Panc1 (cell line): Measurements from ENCODE around the gene CISD3. TPM values are rescaled to one million over a fixed set of nuclear protein-coding genes. Genes with fewer than 3 reads are reported as not detected.

Source experiments
- ATAC-seq: fragments of 200-7000 bp; cut with Tn5 transposase; 2 replicates; pipeline ENCODE4 v1.9.1; 2020; ENCODE audit warnings: mild to moderate bottlenecking, moderate library complexity
- BruUV-seq: library from RNA; stranded (reverse); fragments of 400-500 nt; replicated peaks from 2 replicates; lab custom pipeline; 2021; lab: Mats Ljungman, UMichigan
- CTCF ChIA-PET: fragments of 300-600 bp; sonication (Branson Sonifier 250); formaldehyde crosslinking; loops from one replicate; lab custom pipeline; 2022; ENCODE audit warnings: antibody characterized with exemption; lab: Charles Lee
- POLR2A ChIA-PET: fragments of 300-600 bp; sonication (Branson Sonifier 250); formaldehyde crosslinking; loops from one replicate; lab custom pipeline; 2022; ENCODE audit warnings: antibody characterized with exemption; lab: Charles Lee
- DNase-seq: peaks from one replicate; pipeline ENCODE4 v3.0.0-alpha.2; 2010; ENCODE audit warnings: low read depth, low spot score
- H3K27ac ChIP-seq: 2 replicates; pipeline ENCODE4 v1.5.1; 2011; ENCODE audit warnings: mild to moderate bottlenecking, low read length, inconsistent platforms
- H3K27me3 ChIP-seq: fragments of 200-500 bp; sonication (Bioruptor generic); 2 replicates; pipeline ENCODE4 v1.6.0; 2014; ENCODE audit warnings: low read length, inconsistent platforms; ENCODE audit not compliant: control insufficient read depth, insufficient read depth
- H3K36me3 ChIP-seq: fragments of 200-500 bp; sonication (Bioruptor generic); 2 replicates; pipeline ENCODE4 v1.5.1; 2014; ENCODE audit warnings: inconsistent platforms, mild to moderate bottlenecking, low read length, moderate library complexity; ENCODE audit not compliant: control insufficient read depth, insufficient read depth
- H3K4me1 ChIP-seq: 2 replicates; pipeline ENCODE4 v1.5.1; 2011; ENCODE audit warnings: inconsistent platforms, mild to moderate bottlenecking, low read length, moderate library complexity; ENCODE audit not compliant: control insufficient read depth, insufficient read depth
- H3K4me3 ChIP-seq, 2 experiments: 2 replicates each; pipeline ENCODE4 v1.5.1; 2011 to 2012; ENCODE audit warnings: low read depth in 2 of 2, low read length in 2 of 2, mild to moderate bottlenecking in 2 of 2, inconsistent platforms in 1 of 2, moderate library complexity in 1 of 2
- H3K9me3 ChIP-seq: fragments of 200-500 bp; sonication (Bioruptor generic); 2 replicates; pipeline ENCODE4 v1.5.1; 2014; ENCODE audit warnings: low read depth, mild to moderate bottlenecking, inconsistent platforms, low read length, moderate library complexity; ENCODE audit not compliant: control insufficient read depth, insufficient read depth
- CTCF ChIP-seq: fragments of 450-650 bp; IDR thresholded peaks from 2 replicates; pipeline ENCODE4 v1.5.1; 2017; ENCODE audit warnings: mild to moderate bottlenecking
- POLR2AphosphoS5 ChIP-seq: IDR thresholded peaks from 2 replicates; pipeline ENCODE4 v1.6.1; 2012; ENCODE audit warnings: mild to moderate bottlenecking, low read depth, low read length, moderate library complexity
- REST ChIP-seq, 2 experiments: IDR thresholded peaks; 2 replicates each; pipeline ENCODE4 v1.6.1; 2011 to 2012; ENCODE audit warnings: low read depth in 2 of 2, control low read depth in 1 of 2, low read length in 1 of 2, mild to moderate bottlenecking in 1 of 2, moderate library complexity in 1 of 2; ENCODE audit not compliant: insufficient read depth in 1 of 2
- SIN3A ChIP-seq: IDR thresholded peaks from 2 replicates; pipeline ENCODE4 v1.6.1; 2012; ENCODE audit warnings: low read depth, mild to moderate bottlenecking, low read length, moderate library complexity, borderline replicate concordance; ENCODE audit not compliant: insufficient read depth
- TCF7L2 ChIP-seq: IDR thresholded peaks from 2 replicates; pipeline ENCODE4 v1.6.1; 2011; ENCODE audit warnings: mild to moderate bottlenecking, low read depth, low read length, inconsistent platforms
- in situ Hi-C: cut with HindIII; loops from 2 replicates; pipeline ENCODE4 v1.10.0; 2016; ENCODE audit warnings: low sequenced_read_pairs, low pct_unique_long_range_greater_than_20kb
- intact Hi-C: fragments of 100-400 bp; cut with micrococcal nuclease; formaldehyde crosslinking; loops from one replicate; pipeline ENCODE4 v1.10.0; 2022; ENCODE audit not compliant: unreplicated experiment
- total RNA-seq: library from RNA; stranded (reverse); gene quantifications from one replicate; pipeline ENCODE4 v1.2.1, GENCODE V29; 2021; ENCODE audit not compliant: unreplicated experiment

CISD3 gene
- total RNA-seq, 1 experiment from 2014 or later: 45.0 TPM

- H3K36me3 ChIP-seq: peaks cover 2% of the 10 kb centered on the region; the same call in 1 of the 2 replicates
- ATAC-seq (no peak), DNase-seq (no peak)
- no peaks in the 10 kb centered on the region for H3K9me3 ChIP-seq
- no peaks in the 10 kb centered on the region for H3K27me3 ChIP-seq
- no peak for TF ChIP-seq TCF7L2
- TF ChIP-seq REST (IDR thresholded peaks at IDR 0.05; ENCODE audit: insufficient read depth in 1 of 2, low read depth in 2 of 2, low read length in 1 of 2): no peak
- no peak; the same call in 1 of the 2 replicates for TF ChIP-seq POLR2AphosphoS5
- TF ChIP-seq CTCF: no peak
- no peak for TF ChIP-seq SIN3A
- H3K4me3 ChIP-seq: peak overlapping the region; percentile 76 to 90
- ChIA-PET CTCF (no interaction called here), POLR2A (no interaction called here)
- intact Hi-C loops (no loop called here), in situ Hi-C loops (no loop called here)
- BruUV-seq: no TSS peak
- peaks cover 13% of the 10 kb centered on the region for H3K4me1 ChIP-seq
- peak overlapping the region; percentile 96 for H3K27ac ChIP-seq
Measured at GRCh38 chr17:38750044-38750311, 19.8 kb downstream of the CISD3 start.

GRCh38 chr17:38750312-38751121 is 20.4 kb downstream of the CISD3 start:
- peaks cover 10% of the 10 kb centered on the region for H3K4me1 ChIP-seq
- peak overlapping the region; percentile 96 for H3K27ac ChIP-seq
- H3K4me3 ChIP-seq: peak overlapping the region; percentile 76 to 90
- H3K36me3 ChIP-seq: peaks cover 2% of the 10 kb centered on the region; the same call in 1 of the 2 replicates
- no peak for DNase-seq
- POLR2A ChIA-PET: no interaction called here
- CTCF ChIA-PET: no interaction called here
- TF ChIP-seq SIN3A (peak; percentile 55; the same call in 1 of the 2 replicates), TCF7L2 (no peak)
- no peaks in the 10 kb centered on the region for H3K27me3 ChIP-seq
- intact Hi-C loops: no loop called here
- H3K9me3 ChIP-seq: no peaks in the 10 kb centered on the region
- in situ Hi-C loops: no loop called here
- ATAC-seq: no peak
- no TSS peak for BruUV-seq
